ENCODE measurements around the gene CYP2W1.

The CYP2W1 gene

DNA sequence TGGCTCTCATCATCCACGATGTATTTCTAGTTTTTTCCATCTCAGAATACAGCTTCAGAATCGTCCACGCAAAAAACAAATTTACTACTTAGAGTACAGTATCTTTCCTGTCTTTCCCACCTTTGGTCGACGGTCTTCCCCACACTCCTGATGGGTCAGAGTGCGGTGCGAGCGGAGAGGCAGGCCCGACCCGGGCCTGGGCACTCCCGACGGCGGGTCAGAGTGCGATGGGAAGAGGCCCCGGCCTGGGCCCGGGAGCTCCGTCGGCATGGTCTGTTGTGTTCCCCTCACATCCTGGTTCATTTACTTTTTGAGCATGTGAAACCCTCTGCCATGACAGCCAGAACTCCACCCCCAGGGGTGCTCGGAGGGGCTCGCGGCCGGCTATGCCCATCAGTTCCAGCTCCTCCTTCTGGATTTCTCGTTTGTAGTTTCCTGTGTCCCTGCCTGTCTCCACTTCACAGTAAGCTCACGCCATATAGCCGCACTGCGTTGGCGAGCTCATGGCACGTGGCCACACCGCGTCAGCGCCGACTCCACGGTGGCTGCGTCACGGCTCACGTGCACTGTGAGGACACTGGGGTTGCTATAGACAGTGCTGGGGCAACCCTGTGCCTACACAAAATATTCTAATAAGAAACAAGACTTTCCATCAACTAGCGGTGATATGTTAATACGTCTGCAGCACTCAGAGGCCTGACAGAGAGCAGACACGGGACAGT lies 15.5 kb upstream of the CYP2W1 start:
- DNase-seq (ENCODE audit: low read depth) = no peak

DNA sequence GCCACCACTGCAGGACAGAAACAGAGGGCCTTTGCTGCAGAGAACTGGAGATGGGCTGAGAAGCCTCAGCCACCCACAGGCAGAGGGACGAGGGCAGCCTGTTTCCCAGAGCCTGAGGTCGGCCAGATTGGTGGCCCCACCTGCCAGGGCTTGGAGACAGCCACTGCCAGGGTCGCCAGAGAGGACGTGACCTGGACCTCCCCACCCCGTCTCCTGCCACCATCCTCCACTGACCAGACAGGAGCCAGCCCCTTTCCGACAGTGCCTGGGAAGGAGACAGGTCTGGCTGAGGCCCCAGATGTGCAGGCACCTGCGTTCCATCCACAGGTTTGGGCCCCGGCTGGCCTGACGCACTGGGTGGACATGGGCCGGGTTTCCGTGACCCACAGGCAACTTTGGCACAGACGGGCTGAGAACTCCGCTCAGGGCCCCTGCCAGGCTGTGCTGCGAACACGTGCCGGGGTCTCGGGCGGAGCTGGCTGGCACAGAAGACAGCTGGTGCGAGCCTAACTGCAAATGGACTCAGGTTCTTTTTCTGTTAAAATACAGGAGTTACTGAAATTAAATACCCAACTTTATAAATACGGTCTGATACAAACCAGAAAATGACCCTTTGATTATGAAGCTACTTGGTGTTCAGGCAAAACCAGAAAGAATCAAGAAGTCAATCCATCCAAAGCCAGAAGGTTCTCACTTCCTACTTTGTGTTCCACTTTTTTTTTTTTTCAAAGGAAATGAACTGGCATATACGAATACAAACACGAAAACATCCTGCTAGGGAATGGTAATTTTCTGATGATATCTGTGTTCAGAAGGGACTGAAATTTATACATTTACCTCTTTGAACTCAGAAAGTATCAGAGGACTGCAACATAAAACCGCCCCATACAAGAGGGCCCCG lies 14.5 kb upstream of the CYP2W1 start:
- DNase-seq (ENCODE audit: low read depth) = no peak

DNA sequence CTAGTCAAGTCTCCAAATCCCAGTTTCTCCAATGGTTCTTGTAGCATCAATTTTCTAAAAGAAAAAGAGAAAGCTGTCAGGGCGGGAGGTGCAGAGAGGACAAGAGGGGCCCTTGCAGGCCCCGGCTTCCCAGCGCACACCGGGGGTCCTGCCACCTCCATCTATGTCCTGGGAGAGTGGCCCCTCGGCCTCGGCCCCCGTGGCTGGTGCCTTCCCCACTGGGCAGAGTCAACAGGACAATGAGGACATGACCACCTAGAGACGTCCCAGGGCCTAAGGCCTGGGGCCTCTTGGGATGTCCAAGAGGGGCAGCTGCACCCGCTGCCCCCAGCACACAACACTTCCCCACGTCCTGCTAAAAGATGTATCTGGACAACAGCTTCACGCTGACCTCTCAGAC lies 13.6 kb upstream of the CYP2W1 start:
- no peak for DNase-seq (ENCODE audit: low read depth)

DNA sequence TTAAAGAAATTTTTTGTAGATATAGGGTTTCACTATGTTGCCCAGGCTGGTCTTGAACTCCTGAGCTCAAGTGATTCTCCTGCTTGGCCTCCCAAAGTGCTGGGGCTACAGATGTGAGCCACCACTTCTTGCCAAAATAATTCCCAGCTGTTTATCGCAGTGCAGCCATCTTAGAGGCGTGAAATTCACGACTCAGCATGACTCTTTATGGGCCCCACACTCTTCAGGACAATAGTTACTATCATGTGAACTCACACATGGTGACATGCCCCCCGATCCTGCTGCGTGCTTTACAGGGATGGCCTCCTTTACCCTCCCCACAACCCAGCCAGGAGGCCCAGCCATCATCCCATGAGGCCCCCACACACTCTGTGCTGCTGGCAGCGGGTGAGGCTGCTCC lies 12.2 kb upstream of the CYP2W1 start:
- DNase-seq (ENCODE audit: low read depth) = no peak

DNA sequence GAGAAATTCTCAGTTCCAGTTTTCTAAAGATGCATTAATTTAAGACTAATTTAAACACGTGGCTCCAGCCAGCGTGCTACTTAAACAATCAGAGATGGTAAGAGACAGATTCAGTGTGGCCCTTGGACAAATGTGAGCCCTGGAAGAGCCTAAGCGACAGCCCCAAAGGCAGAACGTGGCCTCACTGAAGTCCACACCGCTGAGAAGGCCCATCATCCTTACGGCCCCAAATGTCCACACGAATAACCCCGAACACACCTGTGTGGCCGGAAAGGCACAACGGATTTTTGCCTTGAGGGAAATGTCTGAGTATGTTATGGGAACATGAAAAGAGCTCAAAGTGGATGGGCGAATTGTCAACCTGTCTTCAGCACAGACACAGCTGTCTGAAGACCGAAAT lies 10.9 kb upstream of the CYP2W1 start:
- no peak for DNase-seq (ENCODE audit: low read depth)

DNA sequence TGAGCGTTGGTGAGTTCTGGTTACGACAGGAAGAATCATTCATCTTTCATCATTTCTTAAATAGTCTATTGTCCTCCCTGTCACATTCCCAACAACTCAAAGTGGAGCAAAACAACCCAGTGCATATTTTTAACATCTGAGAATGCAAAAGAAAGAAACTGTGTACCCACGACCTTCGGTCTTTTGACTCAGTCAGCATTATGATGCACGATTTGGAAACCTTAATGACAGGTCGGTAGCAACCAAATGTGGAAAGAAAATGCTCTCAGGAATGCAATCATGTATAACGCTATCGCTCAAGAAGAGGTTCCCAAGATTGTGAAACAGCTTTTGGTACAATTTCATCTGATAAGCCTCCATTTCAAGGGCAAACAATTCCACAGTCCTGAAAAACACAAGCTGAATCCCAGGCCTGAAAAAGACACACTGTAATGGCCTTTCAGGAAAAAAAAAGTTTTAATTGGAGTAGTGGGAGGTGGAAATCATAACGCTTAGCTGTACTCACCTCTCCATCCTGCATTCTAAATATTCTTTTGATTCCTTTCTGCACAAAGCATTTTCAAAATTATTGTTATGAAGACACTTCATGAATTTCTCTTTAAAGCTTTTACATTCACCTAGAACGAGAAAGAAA lies 10.2 kb upstream of the CYP2W1 start:
- peak; percentile 99 for DNase-seq (ENCODE audit: low read depth)

DNA sequence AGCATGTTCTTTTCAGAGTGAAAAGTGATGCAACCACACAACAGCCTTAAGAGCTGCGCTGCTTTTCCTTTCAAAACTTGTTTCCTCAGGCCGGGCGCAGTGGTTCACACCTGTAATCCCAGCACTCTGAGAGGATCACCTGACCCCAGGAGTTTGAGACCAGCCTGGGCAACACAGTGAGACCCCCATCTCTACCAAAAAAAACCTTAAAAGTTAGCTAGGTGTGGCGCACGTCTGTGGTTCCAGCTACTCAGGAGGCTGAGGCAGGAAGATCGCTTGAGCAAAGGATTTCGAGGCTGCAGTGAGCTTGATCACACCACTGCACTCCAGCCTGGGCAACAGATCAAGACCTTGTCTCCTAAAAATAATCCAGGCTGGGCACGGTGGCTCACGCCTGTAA lies 9.7 kb upstream of the CYP2W1 start:
- peak; percentile 75 for DNase-seq (ENCODE audit: low read depth)

DNA sequence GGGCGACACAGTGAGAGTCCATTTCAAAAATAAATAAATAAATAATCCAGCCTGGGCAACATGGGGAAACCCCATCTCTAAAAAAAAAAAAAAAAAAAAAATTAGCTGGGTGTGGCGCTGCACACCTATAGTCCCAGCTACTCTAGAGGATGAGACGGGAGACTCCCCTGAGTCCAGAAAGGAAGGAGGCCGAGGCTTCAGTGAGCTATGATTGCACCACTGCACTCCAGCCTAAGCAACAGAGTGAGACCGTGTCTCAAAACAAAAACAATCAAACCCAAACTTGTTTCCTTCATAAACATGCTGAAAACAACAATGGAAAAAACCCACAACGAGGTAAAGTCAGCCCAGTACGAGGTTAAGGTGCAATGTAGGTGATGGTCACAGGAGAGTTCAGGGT lies 8.8 kb upstream of the CYP2W1 start:
- DNase-seq (ENCODE audit: low read depth) = peak; percentile 58

DNA sequence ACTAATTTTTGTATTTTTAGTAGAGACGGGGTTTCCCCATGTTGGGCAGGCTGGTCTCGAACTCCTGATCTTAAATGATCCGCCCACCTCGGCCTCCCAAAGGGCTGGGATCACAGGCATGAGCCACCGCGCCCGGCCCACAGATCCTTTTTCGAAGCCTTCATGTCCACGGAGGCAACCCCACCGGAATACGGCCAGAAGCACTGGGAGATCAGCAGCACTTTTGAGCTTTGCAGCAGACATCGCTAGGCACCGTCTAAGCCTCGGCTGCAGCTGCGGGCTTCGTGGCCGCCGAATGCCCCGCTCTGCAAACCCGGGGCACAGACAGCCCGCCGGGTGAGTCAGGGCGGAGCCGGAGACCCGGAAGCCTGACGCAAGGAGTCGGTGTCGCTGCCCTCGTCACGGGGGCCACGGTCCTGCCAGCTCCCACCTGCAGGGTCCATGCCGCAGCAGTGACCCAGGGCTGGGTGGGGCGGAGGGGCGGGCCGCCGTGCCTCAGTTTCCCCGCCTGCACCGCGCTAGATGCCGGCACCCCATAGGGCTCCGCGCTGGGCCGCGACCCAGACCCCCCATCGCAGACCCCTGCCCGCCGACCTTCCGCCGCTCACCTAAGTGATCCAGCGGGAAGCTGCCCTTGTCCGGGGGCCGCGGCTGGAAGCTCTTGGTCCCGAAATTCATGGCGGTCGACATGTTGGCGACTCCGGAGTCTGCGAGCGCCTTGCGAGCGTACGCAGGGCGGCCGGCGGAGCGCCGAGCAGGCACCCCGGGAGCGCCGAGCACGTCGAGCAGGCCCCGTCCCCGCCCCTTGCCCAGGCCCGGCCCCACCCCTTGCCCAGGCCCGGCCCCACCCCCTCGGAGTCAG lies 7.9 kb upstream of the CYP2W1 start, which contains the start of gene COX19:
Gene COX19, minus strand, starts transcription at position 730 of the 862 bp plus-strand sequence. Its CDS starts 40 bp downstream, at position 690.
- peak; percentile 84 for DNase-seq (ENCODE audit: low read depth)

DNA sequence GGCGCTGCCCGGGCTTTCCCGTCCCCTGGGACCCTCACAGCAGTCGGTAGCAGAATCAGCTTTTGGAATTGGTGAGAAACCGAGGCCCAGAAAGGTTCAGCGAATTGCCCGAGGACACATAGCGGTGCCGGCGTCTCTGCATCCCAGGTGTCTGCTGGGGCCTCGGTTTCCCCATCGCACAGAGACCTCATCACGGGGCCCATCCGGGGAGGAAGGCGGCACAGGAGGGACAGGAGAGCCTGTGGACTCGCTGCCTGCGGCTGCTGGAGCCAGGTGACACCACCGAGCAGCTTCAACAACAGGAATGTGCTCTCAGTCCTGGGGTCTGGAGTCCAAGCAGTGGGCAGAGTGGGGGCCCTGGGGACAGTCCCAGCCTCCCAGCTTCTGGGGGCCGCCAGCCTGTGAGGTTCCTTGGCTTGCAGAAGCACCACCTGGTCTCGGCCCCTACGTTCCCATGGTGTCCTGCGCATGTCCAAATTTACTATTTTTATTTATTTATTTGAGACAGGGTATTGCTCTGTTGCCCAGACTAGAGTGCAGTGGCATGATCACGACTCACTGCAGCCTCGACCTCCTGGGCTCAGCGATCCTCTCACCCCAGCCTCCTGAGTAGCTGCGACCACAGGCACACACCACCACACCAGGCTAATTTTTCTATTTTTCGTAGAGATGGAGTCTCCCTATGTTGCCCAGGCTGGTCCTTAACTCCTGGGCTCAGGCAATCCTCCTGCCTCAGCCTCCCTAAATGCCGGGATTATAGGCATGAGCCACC lies 7.1 kb upstream of the CYP2W1 start:
- DNase-seq (ENCODE audit: low read depth) = no peak

DNA sequence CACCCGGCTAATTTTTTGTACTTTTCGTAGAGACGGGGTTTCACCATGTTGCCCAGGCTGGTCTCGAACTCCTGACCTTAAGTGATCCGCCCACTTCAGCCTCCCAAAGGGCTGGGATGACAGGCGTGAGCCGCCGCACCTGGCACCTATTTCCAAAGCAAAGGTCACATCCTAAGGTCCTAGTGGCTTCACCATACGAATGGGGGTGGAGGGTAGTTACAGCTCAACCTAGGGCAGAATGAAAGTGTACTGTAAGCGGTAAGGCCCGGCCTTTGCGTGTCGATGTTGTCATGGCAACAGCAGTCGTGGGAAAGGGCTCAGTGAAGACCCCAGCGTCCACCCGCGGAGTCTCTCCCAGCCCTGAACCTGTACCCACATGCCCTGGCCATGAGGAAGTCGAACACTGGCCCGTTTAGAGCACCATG lies 6.1 kb upstream of the CYP2W1 start:
- DNase-seq (ENCODE audit: low read depth) = no peak

DNA sequence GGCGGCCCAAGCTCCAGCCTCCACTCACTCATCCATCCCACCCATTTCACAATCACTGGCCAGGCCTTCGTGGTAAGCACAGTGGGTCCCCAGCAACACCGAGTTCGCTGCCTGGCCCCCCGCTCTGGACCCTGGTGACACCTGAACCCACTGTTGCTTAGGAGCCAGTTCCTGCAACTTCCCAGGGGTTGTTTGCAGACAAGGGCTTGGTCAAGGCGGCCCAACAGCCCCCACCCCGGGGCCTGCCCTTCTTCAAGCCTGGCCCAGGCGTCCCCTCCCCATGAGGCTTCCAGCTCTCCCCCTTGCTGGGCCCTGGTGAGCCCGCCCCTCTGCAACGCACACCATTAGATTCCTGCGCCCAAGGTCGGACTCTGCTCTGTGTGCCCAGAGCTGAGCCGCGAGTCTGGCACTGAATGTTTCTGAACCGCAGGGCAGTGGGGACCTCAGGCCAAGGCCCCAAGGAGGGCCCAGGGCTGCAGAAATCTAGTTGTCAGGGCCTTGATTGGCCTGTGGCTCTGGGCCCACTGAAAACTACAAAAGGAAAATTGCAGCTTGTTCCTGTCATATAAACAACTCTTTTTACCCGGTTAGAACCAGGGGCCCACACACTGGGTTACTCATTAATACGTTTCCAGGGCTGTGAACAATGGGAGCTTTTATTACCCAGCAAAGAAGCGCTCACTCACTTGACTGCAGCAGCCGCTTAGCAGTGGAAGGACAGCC lies 5.5 kb upstream of the CYP2W1 start:
- DNase-seq (ENCODE audit: low read depth) = no peak

DNA sequence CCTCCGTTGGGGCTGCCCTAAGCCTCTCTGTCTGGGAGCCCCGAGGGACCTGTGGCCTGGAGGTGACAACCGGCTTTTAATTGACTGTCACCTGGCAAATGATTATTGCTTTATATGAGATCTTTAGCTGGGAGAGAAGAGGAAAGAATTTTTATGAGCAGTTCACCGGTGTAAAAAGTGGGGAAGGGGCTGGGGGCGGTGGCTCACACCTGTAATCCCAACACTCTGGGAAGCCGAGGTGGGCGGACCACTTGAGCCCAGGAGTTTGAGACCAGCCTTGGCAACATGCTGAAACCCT lies 5.0 kb upstream of the CYP2W1 start:
- no peak for DNase-seq (ENCODE audit: low read depth)

DNA sequence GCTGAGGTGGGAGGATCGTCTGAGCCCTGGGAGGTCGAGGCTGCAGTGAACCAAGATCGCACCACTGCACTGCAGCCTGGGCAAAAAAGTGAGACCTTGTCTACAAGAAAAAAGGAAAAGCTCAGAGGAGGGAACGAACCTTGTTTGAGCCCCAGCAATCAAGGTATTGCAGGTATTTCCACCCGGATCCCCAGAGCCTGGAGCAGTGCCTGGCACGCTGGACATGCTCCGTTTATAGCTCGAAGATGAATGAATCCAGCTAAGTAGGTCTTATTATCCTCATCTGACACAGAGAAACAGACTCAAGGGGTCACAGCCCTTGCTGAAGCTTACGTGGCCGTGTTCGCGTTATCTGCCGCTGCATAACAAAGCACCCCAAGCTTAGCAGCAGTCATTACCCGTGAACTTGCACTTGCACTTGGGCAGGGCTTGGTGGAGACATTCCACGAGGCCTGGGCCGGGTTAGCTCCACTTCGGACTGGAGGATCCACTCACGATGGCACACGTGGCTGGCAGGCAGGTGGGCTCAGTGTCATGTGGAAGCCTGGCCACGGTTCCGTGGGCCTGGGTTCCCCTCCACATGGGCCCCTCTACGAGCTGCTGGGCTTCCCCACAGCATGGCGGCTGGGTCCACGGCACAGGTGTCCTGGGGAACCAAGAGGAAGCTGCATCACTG lies 4.4 kb upstream of the CYP2W1 start:
- DNase-seq (ENCODE audit: low read depth) = no peak

DNA sequence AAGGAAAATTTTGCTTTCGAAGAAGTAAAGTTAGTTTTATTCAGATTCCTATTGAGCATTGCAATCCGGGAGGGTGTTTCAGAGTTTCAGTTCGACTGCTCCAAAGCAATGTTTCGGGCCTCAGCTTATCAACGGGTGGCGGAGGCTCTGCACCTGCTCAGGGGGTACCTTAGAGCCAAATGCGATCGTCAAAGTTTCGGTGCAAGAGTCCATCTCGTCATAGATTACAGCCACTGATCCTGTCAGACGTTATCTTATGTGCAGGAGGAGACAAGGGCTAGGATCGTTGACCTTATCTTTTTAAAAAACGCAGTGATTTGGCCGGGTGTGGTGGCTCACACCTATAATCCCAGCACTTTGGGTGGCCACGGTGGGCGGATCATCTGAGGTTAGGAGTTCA lies 3.8 kb upstream of the CYP2W1 start:
- no peak for DNase-seq (ENCODE audit: low read depth)

DNA sequence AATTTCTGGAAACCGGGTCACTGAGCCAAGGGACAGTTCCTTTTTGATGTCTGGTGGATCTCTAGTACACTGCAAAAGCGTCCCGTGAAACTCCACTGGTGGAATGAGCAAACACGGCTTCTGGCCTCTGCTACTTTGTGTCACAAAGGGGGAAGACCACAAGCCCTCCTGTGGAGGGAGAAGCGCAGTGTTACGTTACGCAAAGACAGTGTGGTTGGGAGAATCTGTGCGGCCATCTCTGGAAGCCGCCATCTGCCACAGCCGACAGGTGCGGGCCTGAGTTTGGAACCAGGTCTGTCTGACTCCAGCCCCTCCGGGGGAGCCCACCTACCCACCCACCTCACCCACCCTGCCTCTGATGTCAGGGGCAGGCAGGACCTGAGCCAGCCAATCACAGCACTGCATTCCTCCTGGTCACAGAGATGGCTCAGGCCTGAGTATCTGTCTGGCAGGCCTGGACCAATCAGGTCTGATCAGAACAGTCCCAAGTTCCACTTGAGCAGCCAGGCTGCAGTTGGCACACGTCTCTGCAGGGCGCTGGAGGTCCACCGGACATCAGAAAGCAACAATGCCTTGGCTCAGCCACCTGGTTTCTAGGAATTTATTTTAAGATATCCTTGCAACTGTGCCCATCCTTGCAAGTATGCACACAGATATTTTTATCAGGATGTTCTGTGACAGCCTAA lies 3.0 kb upstream of the CYP2W1 start:
- no peak for DNase-seq (ENCODE audit: low read depth)

DNA sequence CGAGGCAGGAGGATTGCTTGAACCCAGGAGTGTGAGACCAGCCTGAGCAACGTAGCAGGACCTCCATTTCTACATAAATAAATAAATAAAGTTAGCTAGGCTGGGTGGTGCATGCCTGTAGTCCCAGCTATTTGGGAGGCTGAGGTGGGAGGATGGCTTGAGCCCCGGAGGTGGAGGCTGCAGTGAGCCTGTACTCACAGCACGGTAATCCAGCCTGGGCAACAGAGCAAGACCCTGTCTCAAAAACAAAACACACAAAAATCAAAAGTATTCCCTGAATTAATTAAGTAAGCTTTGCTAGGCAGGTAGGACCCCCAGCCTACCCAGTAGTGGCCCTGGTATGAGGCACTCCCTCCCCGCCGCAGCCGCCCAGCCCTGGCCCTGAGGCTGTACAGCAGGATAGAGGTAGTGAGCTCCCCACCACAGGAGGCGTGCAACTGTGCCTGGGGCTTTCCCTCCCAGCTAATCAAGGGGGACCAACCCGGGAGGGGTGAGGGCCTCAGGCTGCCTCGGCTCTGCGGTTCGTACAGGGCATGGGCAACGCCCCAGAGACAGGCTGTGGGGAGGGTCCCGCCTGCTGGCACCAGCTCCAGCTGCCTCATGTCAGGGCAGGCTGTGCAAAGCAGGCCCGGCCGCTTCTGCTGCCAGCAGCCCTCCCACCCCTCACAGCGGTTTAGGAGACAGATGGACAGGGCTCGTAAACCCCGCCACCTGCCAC lies 1.0 kb upstream of the CYP2W1 start:
- no peak for DNase-seq (ENCODE audit: low read depth)

DNA sequence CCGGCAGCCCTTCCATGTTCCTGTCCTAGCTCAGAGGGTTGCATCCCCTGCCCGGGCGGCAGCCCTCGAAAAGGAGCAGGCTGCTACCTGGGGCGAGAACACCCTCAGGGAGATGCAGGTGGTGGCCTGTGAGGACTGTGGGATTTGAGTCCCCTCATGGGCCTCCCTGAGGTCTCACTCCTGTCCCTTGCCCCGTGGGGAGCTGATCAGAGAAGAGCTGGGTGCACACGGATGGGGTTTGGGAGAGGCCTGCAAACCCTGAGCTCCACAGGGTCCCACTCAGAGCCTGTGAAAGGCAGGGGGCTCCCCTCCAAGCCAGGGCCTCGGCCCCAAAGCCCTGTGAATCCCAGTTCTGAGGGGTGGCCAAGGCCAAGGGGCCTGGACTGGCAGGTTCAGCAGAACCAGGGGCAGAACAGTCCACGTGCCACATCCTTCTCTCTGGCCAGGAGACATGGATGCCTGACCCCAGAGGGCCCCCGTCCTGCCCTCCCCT lies 424 bp upstream of the CYP2W1 start:
- DNase-seq (ENCODE audit: low read depth) = no peak
